Kidney (tissue), 14 donors: ENCODE measurements around the gene KBTBD4. TPM values are rescaled to one million over a fixed set of nuclear protein-coding genes. Genes with fewer than 3 reads are reported as not detected.

Experiments used
- DNase-seq, 5 donors: peaks; one replicate each; pipeline ENCODE4 v3.0.0-alpha.2; 2013 to 2020
- FAIRE-seq: peaks from 2 replicates; lab custom pipeline; 2012; peaks lifted over from hg19 to GRCh38; lab: Jason Lieb, UNC
- H3K27ac ChIP-seq, 2 donors: one replicate each; pipeline ENCODE4 v1.7.0; 2013; ENCODE audit warnings: low read depth in 2 of 2, low read length in 2 of 2, inconsistent platforms in 1 of 2
- H3K27me3 ChIP-seq: one replicate; pipeline ENCODE4 v1.7.1; 2013; ENCODE audit warnings: low read length, inconsistent platforms; ENCODE audit not compliant: control insufficient read depth, insufficient read depth
- H3K36me3 ChIP-seq, 3 donors: one replicate each; pipeline versions ENCODE4 v1.7.0 to v1.7.1; 2013; ENCODE audit warnings: low read length in 3 of 3, control low read depth in 1 of 3, inconsistent platforms in 1 of 3; ENCODE audit not compliant: insufficient read depth in 3 of 3, control insufficient read depth in 2 of 3
- H3K4me1 ChIP-seq, 3 donors: one replicate each; pipeline versions ENCODE4 v1.7.0 to v1.7.1; 2013; ENCODE audit warnings: low read length in 3 of 3, inconsistent platforms in 1 of 3, low read depth in 1 of 3; ENCODE audit not compliant: control insufficient read depth in 2 of 3, insufficient read depth in 2 of 3
- H3K4me3 ChIP-seq, 3 donors: one replicate each; pipeline versions ENCODE4 v1.7.0 to v1.8.1; 2013; ENCODE audit warnings: low read length in 3 of 3, control low read depth in 1 of 3, inconsistent platforms in 1 of 3
- H3K9ac ChIP-seq, 3 donors: one replicate each; pipeline versions ENCODE4 v1.7.0 to v1.7.1; 2013; ENCODE audit warnings: low read length in 3 of 3, control low read depth in 1 of 3, inconsistent platforms in 1 of 3
- H3K9me3 ChIP-seq, 3 donors: one replicate each; pipeline versions ENCODE4 v1.7.0 to v1.7.1; 2013; ENCODE audit warnings: low read length in 3 of 3, control low read depth in 1 of 3, inconsistent platforms in 1 of 3; ENCODE audit not compliant: control insufficient read depth in 2 of 3, insufficient read depth in 1 of 3
- intact Hi-C: fragments of 100-400 bp; cut with DNase I; formaldehyde crosslinking; loops from one replicate; pipeline ENCODE4 v1.11.1; 2022
- polyA plus RNA-seq: library from polyadenylated mRNA; stranded (reverse); fragments of 350-450 nt; fragmentation: Illumina TruSeq; extraction: RNeasy Lipid Tissue Mini Kit (QIAGEN cat#74804); gene quantifications from one replicate; pipeline ENCODE4 v1.2.3, GENCODE V29; 2014; ENCODE audit warnings: low read depth, low replicate concordance; ENCODE audit not compliant: insufficient read depth
- total RNA-seq: library from RNA; stranded (reverse); fragmentation: NEBNext Ultra II Directional; extraction: Animal tissue kit (Norgen Biotek cat#: 25700); gene quantifications from one replicate; pipeline ENCODE4 v1.2.1, GENCODE V29; 2021
- TF ChIP-seq, protein P1 (sequence below): IDR thresholded peaks from 3 replicates; pipeline ENCODE4 v1.5.1; 2012; ENCODE audit warnings: mild to moderate bottlenecking, moderate library complexity, borderline replicate concordance; ENCODE audit not compliant: insufficient read depth; ENCODE audit errors: extremely low read depth
- donor health status: control.
- donor health status: control.
- donor health status: control.
- donor health status: control.
- donor health status: control.
- donor health status: DM: yes; HTN: yes; CAD: no.
- donor health status: Normal renal cell carcinoma (clear cell type).

Gene KBTBD4
- total and polyA plus RNA-seq, 2 donors from 2014 or later = 16.7 to 20.1 TPM

DNA sequence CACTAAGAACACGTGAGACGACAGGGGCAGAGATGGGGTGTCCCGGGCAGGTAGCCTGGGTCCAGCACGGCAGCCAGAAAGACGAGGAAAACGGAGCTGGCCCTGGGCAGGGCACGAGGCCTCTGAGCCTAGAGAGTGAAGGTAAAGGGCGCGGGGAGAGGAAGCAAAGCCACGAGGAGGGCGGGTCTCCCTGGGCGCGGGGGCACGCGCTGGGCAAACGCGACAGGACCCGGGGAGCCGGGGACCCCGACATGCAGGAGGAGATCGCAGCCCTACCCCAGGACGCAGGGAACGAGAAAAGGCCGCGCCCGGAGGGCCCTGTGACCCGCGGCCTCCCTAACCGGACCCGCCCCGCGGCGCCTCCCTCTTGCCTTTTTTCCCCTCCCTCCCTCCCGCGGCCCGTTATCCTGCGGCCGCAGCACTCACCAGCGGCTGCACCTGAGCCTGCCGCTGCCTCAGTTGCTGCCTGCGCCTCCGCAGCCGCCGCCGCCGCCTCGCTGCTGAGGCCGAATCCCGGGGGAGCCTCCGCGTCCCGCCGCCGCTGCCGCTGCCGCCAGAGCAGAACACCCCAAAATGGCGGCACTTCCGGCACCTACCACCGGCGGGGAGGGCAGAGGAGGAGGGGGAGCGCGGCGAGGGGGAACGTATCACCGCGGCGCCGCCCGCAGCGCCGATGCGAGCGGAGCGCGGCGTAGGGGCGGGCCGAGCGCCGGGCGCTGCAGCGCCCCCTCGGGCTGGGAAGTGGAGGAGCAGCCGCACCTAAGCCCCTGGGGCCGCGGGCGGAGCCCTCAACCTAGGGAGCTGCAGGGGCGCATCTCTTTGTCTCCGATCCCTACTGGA is 26.0 kb downstream of the KBTBD4 start, which contains the start of gene CELF1:
Gene CELF1, minus strand, starts transcription at position 567 of the 840 bp plus-strand sequence. CDS start 53,609 bp downstream, outside the sequence.
- peak within 1 kb of the TSS; percentile 72 to 95 (median 89) for H3K9ac ChIP-seq
- TF ChIP-seq, protein P1, sequence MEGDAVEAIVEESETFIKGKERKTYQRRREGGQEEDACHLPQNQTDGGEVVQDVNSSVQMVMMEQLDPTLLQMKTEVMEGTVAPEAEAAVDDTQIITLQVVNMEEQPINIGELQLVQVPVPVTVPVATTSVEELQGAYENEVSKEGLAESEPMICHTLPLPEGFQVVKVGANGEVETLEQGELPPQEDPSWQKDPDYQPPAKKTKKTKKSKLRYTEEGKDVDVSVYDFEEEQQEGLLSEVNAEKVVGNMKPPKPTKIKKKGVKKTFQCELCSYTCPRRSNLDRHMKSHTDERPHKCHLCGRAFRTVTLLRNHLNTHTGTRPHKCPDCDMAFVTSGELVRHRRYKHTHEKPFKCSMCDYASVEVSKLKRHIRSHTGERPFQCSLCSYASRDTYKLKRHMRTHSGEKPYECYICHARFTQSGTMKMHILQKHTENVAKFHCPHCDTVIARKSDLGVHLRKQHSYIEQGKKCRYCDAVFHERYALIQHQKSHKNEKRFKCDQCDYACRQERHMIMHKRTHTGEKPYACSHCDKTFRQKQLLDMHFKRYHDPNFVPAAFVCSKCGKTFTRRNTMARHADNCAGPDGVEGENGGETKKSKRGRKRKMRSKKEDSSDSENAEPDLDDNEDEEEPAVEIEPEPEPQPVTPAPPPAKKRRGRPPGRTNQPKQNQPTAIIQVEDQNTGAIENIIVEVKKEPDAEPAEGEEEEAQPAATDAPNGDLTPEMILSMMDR = peak; percentile 88
- H3K36me3 ChIP-seq = no peaks in the 10 kb centered on the region
- no peaks in the 10 kb centered on the region for H3K9me3 ChIP-seq
- peaks cover 0 to 17% (median 9%) of the 10 kb centered on the region in 3 donors for H3K4me1 ChIP-seq
- H3K4me3 ChIP-seq = peak within 1 kb of the TSS; percentile 58 to 92 (median 73)
- H3K27ac ChIP-seq = peak within 1 kb of the TSS; percentile 69 to 93
- H3K27me3 ChIP-seq = no peaks in the 10 kb centered on the region
- intact Hi-C loops = no loop called here
- DNase-seq = peak; percentile 94 to 97 (median 96)
- no peak for FAIRE-seq

DNA sequence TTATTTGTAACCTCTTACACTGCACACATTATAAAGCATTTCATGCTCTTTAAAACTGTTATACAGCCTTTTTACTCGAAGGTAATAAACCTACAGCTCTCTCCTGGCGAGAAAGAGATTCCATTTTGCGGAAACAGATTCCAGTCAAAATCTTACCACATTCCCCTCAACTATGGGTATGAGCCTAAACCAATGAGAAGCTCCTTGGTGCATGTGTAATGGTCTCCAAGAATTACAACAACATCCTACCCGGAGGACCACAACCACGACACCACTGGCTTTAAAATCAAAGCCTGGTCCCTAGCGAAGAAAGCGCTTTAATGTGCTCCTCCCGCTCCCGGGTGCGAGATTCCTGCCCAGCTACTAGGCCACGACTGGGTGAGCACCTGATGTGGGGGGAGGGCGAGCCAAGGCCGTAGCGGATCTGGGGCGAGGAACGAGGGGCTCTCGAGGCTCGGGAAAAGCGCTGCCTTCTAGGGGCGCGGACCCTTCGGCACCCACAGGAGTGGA is 26.7 kb downstream of the KBTBD4 start:
- Histone ChIP-seq H3K9ac (peak overlapping the region; percentile 55 to 95 (median 89)), H3K36me3 (no peaks in the 10 kb centered on the region), H3K27ac (peak overlapping the region; percentile 69 to 93), H3K27me3 (no peaks in the 10 kb centered on the region), H3K9me3 (no peaks in the 10 kb centered on the region), H3K4me3 (peak overlapping the region; percentile 58 to 92 (median 70)), H3K4me1 (peaks cover 0 to 17% (median 9%) of the 10 kb centered on the region in 3 donors)
- DNase-seq (peak in 4 of 5 donors; percentile 67 to 83 (median 74)), FAIRE-seq (no peak)
- TF ChIP-seq, protein P1 = no peak
- intact Hi-C loops = no loop called here

DNA sequence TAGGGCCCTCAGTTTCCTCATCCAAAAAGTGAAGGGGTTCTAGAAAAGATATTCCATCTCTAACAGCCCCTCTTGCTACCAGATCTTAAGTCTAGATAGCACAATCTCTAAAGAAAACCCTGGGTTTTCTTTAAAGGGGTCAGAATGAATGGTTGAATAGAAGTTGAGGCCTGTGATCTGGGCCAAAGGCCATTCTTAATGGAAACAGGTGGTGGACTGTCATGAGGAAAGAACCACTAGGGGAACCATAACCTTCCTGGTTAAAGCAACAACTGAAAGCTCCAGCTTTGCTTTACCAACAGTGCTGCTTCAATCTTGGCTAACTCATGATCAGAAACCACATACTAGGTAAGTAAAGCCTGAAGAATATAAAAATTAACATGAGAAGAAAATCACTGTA is 27.7 kb downstream of the KBTBD4 start:
- intact Hi-C loops = no loop called here
- TF ChIP-seq, protein P1 = no peak
- no peak for DNase-seq
- Histone ChIP-seq H3K4me1 (peaks cover 0 to 17% (median 9%) of the 10 kb centered on the region in 3 donors), H3K27me3 (no peaks in the 10 kb centered on the region), H3K9me3 (no peaks in the 10 kb centered on the region), H3K36me3 (no peaks in the 10 kb centered on the region), H3K4me3 (peak overlapping the region; percentile 16 to 92 (median 58)), H3K9ac (peak overlapping the region in 2 of 3 donors; percentile 12 to 19), H3K27ac (peak overlapping the region; percentile 4 to 41)
- no peak for FAIRE-seq
